Gastrocnemius medialis (tissue), 4 donors: Measurements from ENCODE around the gene ASCL5. TPM values are rescaled to one million over a fixed set of nuclear protein-coding genes. Genes with fewer than 3 reads are reported as not detected.
A peak's percentile ranks its signal among the peaks of the same experiment; 100 is the strongest.

Experiments
- ATAC-seq, 2 donors: fragments of 150-250 bp; one replicate each; pipeline ENCODE4 v1.9.1; 2016
- DNase-seq, 2 donors: peaks; one replicate each; pipeline ENCODE4 v3.0.0-alpha.2; 2019
- H3K27ac ChIP-seq, 4 donors: fragments of 200-600 bp; sonication (generic); 1 replicate in 1 of 4; 2 replicates in 3 of 4; pipeline ENCODE4 v1.5.1; 2016 to 2018; ENCODE audit warnings: mild to moderate bottlenecking in 2 of 4, moderate library complexity in 1 of 4
- H3K27me3 ChIP-seq, 3 donors: fragments of 200-600 bp; sonication (generic) in 2 of 3; 1 replicate in 1 of 3; 2 replicates in 2 of 3; pipeline versions ENCODE4 v1.5.1 to v1.6.0; 2016 to 2019; ENCODE audit warnings: mild to moderate bottlenecking in 1 of 3, moderate library complexity in 1 of 3
- H3K36me3 ChIP-seq, 2 donors: fragments of 200-600 bp; sonication (generic) in 1 of 2; one replicate each; pipeline ENCODE4 v1.5.1; 2017 to 2018
- H3K4me1 ChIP-seq, 2 donors: fragments of 200-600 bp; sonication (generic) in 1 of 2; one replicate each; pipeline ENCODE4 v1.5.1; 2016 to 2017; ENCODE audit warnings: mild to moderate bottlenecking in 2 of 2
- H3K4me3 ChIP-seq, 4 donors: fragments of 200-600 bp; sonication (generic) in 3 of 4; 1 replicate in 1 of 4; 2 replicates in 3 of 4; pipeline ENCODE4 v1.5.1; 2016 to 2019; ENCODE audit warnings: mild to moderate bottlenecking in 2 of 4
- H3K9me3 ChIP-seq, 3 donors: fragments of 200-600 bp; sonication (generic) in 2 of 3; 1 replicate in 1 of 3; 2 replicates in 2 of 3; pipeline ENCODE4 v1.5.1; 2016 to 2019
- CTCF ChIP-seq, 5 experiments: fragments of 450-650 bp in 3 of 5; fragments of 200-600 bp in 2 of 5; sonication (generic) in 2 of 5; IDR thresholded peaks in 4 of 5; conservative IDR thresholded peaks in 1 of 5; 1 replicate in 4 of 5; 2 replicates in 1 of 5; pipeline ENCODE4 v1.5.1; 2016 to 2019; ENCODE audit warnings: antibody characterized with exemption in 5 of 5, mild to moderate bottlenecking in 3 of 5, moderate library complexity in 3 of 5
- POLR2A ChIP-seq, 2 donors: fragments of 450-650 bp; IDR thresholded peaks; one replicate each; pipeline ENCODE4 v1.6.1; 2017; ENCODE audit warnings: antibody characterized with exemption in 2 of 2, mild to moderate bottlenecking in 2 of 2, moderate library complexity in 2 of 2
- in situ Hi-C, 4 donors: fragments of 200-750 bp; cut with MboI; loops; one replicate each; pipeline versions ENCODE4 v1.15.0 to v1.8.0; 2017; ENCODE audit warnings: low sequenced_read_pairs in 4 of 4
- intact Hi-C: fragments of 100-400 bp; cut with DNase I; formaldehyde crosslinking; loops from one replicate; pipeline ENCODE4 v1.15.1; 2023; ENCODE audit warnings: low total_unique reads
- total RNA-seq, 4 donors: library from RNA; depleted of rRNA; stranded (reverse); fragments of >200 nt; gene quantifications; one replicate each; pipeline versions ENCODE4 v1.1.0 to v1.2.3, GENCODE V29; 2016

Gene ASCL5
- total RNA-seq, 4 donors from 2014 or later, result not detected

- Histone ChIP-seq H3K36me3 (peaks cover 0 to 4% of the 10 kb centered on the region in 2 donors), H3K4me3 (no peak overlapping the region), H3K27ac (peak overlapping the region; percentile 57 to 98 (median 96)), H3K27me3 (no peaks in the 10 kb centered on the region), H3K9me3 (no peaks in the 10 kb centered on the region), H3K4me1 (peaks cover 20 to 34% of the 10 kb centered on the region in 2 donors)
- in situ Hi-C loops (loop anchor here in 1 of 4 donors (5.0 kb wide), 1 partner anchor 34 kb away; no protein-coding TSS in a partner anchor), intact Hi-C loops (loop anchor here (5.0 kb wide), 1 partner anchor 134 kb away; no protein-coding TSS in a partner anchor)
- TF ChIP-seq POLR2A (IDR thresholded peaks at IDR 0.05), result no peak
- TF ChIP-seq CTCF (IDR thresholded peaks at IDR 0.05 in 4 of 5, conservative IDR thresholded peaks at IDR 0.05 in 1 of 5), result no peak
- DNase-seq, result no peak
- no peak for ATAC-seq
Observed at GRCh38 chr1:201088395-201088794, 38.6 kb downstream of the ASCL5 start.

DNA sequence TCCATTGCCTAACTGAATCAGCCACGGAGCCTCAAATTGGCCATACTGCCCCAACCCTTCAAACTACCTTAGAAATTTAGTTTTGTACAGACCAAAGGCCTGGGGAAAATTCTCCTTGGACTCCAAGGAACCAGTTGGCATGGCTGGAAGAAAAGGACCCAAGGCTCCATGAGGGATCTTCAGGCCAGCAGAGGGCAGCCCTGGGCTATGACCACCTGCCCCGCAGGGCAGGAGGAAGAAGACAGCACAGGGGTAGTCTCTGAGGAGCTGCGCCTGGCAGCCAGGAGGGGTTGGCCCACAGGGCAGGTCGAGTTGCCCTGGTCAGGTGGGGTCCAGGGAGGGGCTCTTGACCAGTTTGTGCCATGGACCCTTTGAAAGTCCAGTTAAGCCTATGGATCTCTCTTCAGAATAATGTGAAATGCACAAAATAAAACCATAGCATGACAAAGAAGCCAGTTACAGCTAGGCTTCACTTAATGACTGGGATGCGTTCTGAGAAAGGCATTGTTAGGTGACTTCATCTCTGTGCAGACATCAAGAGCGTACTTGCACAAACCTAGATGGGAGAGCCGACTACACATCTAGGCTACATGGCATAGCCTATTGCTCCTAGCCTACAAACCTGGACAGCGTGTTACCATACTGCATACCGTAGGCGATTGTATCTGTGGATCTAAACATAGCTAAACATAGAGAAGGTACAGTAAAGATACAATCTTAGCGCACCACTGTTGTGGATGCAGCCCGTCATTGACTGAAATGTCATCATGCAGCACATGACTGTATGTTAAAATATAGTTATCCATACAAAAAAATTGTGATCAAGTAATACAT, 40.9 kb downstream of the ASCL5 start:
- ATAC-seq (peak; percentile 62 to 87), DNase-seq (peak in 1 of 2 donors; percentile 82)
- in situ Hi-C loops (loop anchor here in 1 of 4 donors (5.0 kb wide), 1 partner anchor 36 kb away; no protein-coding TSS in a partner anchor), intact Hi-C loops (loop anchor here (1.0 to 5.0 kb wide), 2 partner anchors 28 to 136 kb away; no protein-coding TSS in a partner anchor)
- peak overlapping the region; percentile 14 to 98 (median 96) for H3K27ac ChIP-seq
- no peak overlapping the region for H3K4me3 ChIP-seq
- no peaks in the 10 kb centered on the region for H3K27me3 ChIP-seq
- TF ChIP-seq POLR2A (IDR thresholded peaks at IDR 0.05) (no peak), CTCF (IDR thresholded peaks at IDR 0.05 in 4 of 5, conservative IDR thresholded peaks at IDR 0.05 in 1 of 5) (peak; percentile 82 to 87 (median 85))
- no peaks in the 10 kb centered on the region for H3K9me3 ChIP-seq
- H3K4me1 ChIP-seq, result peaks cover 15 to 20% of the 10 kb centered on the region in 2 donors
- peaks cover 0 to 15% of the 10 kb centered on the region in 2 donors for H3K36me3 ChIP-seq

- DNase-seq, result no peak
Observed at GRCh38 chr1:201084295-201084694, 42.7 kb downstream of the ASCL5 start.

DNA sequence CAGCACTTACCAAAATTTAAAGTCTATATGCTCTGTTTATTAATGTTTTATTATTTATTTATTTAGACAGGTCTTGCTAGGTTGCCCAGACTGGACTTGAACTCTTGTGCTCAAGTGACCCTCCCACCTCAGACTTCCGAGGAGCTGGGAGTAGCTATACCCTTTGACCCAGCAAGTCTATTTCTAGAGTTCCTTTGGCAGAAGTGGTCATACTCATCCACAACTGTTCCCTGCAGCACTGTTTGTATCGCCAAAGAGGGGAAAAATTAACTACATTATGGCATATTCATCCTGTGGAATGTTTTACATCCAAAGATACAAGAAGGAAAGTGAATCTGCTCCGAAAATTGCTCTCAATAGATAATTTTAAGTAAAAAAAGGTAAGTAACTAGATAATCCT, 43.2 kb downstream of the ASCL5 start:
- intact Hi-C loops, result no loop called here
- in situ Hi-C loops, result loop anchor here in 2 of 4 donors (5.0 kb wide), 1 partner anchor 34 kb away; no protein-coding TSS in a partner anchor

More at GRCh38 chr1:201084295-201084694, 42.7 kb downstream of the ASCL5 start:
- Histone ChIP-seq H3K4me1 (peaks cover 0 to 2% of the 10 kb centered on the region in 2 donors), H3K9me3 (no peaks in the 10 kb centered on the region), H3K27ac (peak overlapping the region in 2 of 4 donors; percentile 38 to 94), H3K4me3 (no peak overlapping the region), H3K27me3 (no peaks in the 10 kb centered on the region), H3K36me3 (peaks cover 0 to 17% of the 10 kb centered on the region in 2 donors)
- no peak for TF ChIP-seq CTCF (IDR thresholded peaks at IDR 0.05 in 4 of 5, conservative IDR thresholded peaks at IDR 0.05 in 1 of 5)
- no peak for TF ChIP-seq POLR2A (IDR thresholded peaks at IDR 0.05)
- in situ Hi-C loops, result loop anchor here in 2 of 4 donors (5.0 kb wide), 1 partner anchor 33 kb away; no protein-coding TSS in a partner anchor
- intact Hi-C loops, result no loop called here
- ATAC-seq, result no peak

More for the DNA sequence above, 43.2 kb downstream of the ASCL5 start:
- no peak for TF ChIP-seq POLR2A (IDR thresholded peaks at IDR 0.05)
- no peak for TF ChIP-seq CTCF (IDR thresholded peaks at IDR 0.05 in 4 of 5, conservative IDR thresholded peaks at IDR 0.05 in 1 of 5)
- H3K36me3 ChIP-seq, result peaks cover 0 to 17% of the 10 kb centered on the region in 2 donors
- H3K27me3 ChIP-seq, result no peaks in the 10 kb centered on the region
- no peaks in the 10 kb centered on the region for H3K9me3 ChIP-seq
- peak overlapping the region in 2 of 4 donors; percentile 14 to 51 for H3K27ac ChIP-seq
- no peak overlapping the region for H3K4me3 ChIP-seq
- H3K4me1 ChIP-seq, result no peaks in the 10 kb centered on the region
- ATAC-seq, result no peak
- no peak for DNase-seq
